ENCODE data around the gene TGFB2.

TGFB2 gene

GRCh38 chr1:218377143-218377660 lies 32.1 kb downstream of the TGFB2 start:
- Histone ChIP-seq H2AFZ (ENCODE audit: low read depth, low read length) (no peak overlapping the region), H3K79me2 (ENCODE audit: insufficient read depth, low read length) (no peaks in the 10 kb centered on the region), H3K4me2 (ENCODE audit: insufficient read depth, low read length) (no peak overlapping the region), H3K9ac (ENCODE audit: low read depth, low read length) (no peak overlapping the region), H3K27me3 (ENCODE audit: insufficient read depth, low read length, poor library complexity) (no peaks in the 10 kb centered on the region), H3K36me3 (ENCODE audit: insufficient read depth, low read length) (no peaks in the 10 kb centered on the region), H3K4me1 (ENCODE audit: insufficient read depth, low read length) (peaks cover 4% of the 10 kb centered on the region; the same call in 1 of the 2 replicates), H3K27ac (ENCODE audit: low read length) (no peak overlapping the region), H3K4me3 (ENCODE audit: low read depth in 1 of 2, low read length in 2 of 2) (no peak overlapping the region), H4K20me1 (ENCODE audit: insufficient read depth, low read length) (no peaks in the 10 kb centered on the region), H3K9me3 (ENCODE audit: insufficient read depth, low read length, severe bottlenecking) (no peaks in the 10 kb centered on the region)
- peak; percentile 63 for DNase-seq
- ATAC-seq (ENCODE audit: insufficient read depth, low read depth): peak; percentile 94
- TF ChIP-seq CTCF (IDR thresholded peaks at IDR 0.05; ENCODE audit: borderline replicate concordance, extremely low read depth, low read length, poor library complexity, severe bottlenecking): no peak
- no peak for TF ChIP-seq EZH2 (IDR thresholded peaks at IDR 0.05; ENCODE audit: borderline replicate concordance, low read depth, low read length, severe bottlenecking)

GRCh38 chr1:218380125-218380977 lies 35.2 kb downstream of the TGFB2 start:
- no peaks in the 10 kb centered on the region for H3K9me3 ChIP-seq (ENCODE audit: insufficient read depth, low read length, severe bottlenecking)
- H4K20me1 ChIP-seq (ENCODE audit: insufficient read depth, low read length): no peaks in the 10 kb centered on the region
- H3K27me3 ChIP-seq (ENCODE audit: insufficient read depth, low read length, poor library complexity): no peaks in the 10 kb centered on the region
- no peak overlapping the region for H3K9ac ChIP-seq (ENCODE audit: low read depth, low read length)
- H3K27ac ChIP-seq (ENCODE audit: low read length): no peak overlapping the region
- ATAC-seq (ENCODE audit: insufficient read depth, low read depth) (no peak), DNase-seq (no peak)
- H3K4me1 ChIP-seq (ENCODE audit: insufficient read depth, low read length): peaks cover 4% of the 10 kb centered on the region; the same call in 1 of the 2 replicates
- H3K4me3 ChIP-seq (ENCODE audit: low read depth in 1 of 2, low read length in 2 of 2): no peak overlapping the region
- TF ChIP-seq CTCF (IDR thresholded peaks at IDR 0.05; ENCODE audit: borderline replicate concordance, extremely low read depth, low read length, poor library complexity, severe bottlenecking) (no peak), EZH2 (IDR thresholded peaks at IDR 0.05; ENCODE audit: borderline replicate concordance, low read depth, low read length, severe bottlenecking) (no peak)
- no peaks in the 10 kb centered on the region for H3K79me2 ChIP-seq (ENCODE audit: insufficient read depth, low read length)
- H3K36me3 ChIP-seq (ENCODE audit: insufficient read depth, low read length): no peaks in the 10 kb centered on the region
- H2AFZ ChIP-seq (ENCODE audit: low read depth, low read length): no peak overlapping the region
- no peak overlapping the region for H3K4me2 ChIP-seq (ENCODE audit: insufficient read depth, low read length)

GRCh38 chr1:218382261-218382660 lies 37.1 kb downstream of the TGFB2 start:
- Histone ChIP-seq H3K9me3 (ENCODE audit: insufficient read depth, low read length, severe bottlenecking) (no peaks in the 10 kb centered on the region), H3K79me2 (ENCODE audit: insufficient read depth, low read length) (no peaks in the 10 kb centered on the region)

More at GRCh38 chr1:218382261-218382660, 37.1 kb downstream of the TGFB2 start:
- H3K27ac ChIP-seq (ENCODE audit: low read length): no peak overlapping the region
- no peak for ATAC-seq (ENCODE audit: insufficient read depth, low read depth)
- no peaks in the 10 kb centered on the region for H4K20me1 ChIP-seq (ENCODE audit: insufficient read depth, low read length)
- no peaks in the 10 kb centered on the region for H3K27me3 ChIP-seq (ENCODE audit: insufficient read depth, low read length, poor library complexity)
- no peak overlapping the region for H3K4me3 ChIP-seq (ENCODE audit: low read depth in 1 of 2, low read length in 2 of 2)
- no peak overlapping the region for H2AFZ ChIP-seq (ENCODE audit: low read depth, low read length)
- no peak for DNase-seq
- H3K4me1 ChIP-seq (ENCODE audit: insufficient read depth, low read length): peaks cover under 1% of the 10 kb centered on the region; the same call in 1 of the 2 replicates
- H3K9ac ChIP-seq (ENCODE audit: low read depth, low read length): no peak overlapping the region
- H3K4me2 ChIP-seq (ENCODE audit: insufficient read depth, low read length): no peak overlapping the region
- TF ChIP-seq CTCF (IDR thresholded peaks at IDR 0.05; ENCODE audit: borderline replicate concordance, extremely low read depth, low read length, poor library complexity, severe bottlenecking) (no peak), EZH2 (IDR thresholded peaks at IDR 0.05; ENCODE audit: borderline replicate concordance, low read depth, low read length, severe bottlenecking) (no peak)
- no peaks in the 10 kb centered on the region for H3K36me3 ChIP-seq (ENCODE audit: insufficient read depth, low read length)

All from DND-41 (cell line).